Activated naive CD4-positive, alpha-beta T cell treated with anti-CD3 and anti-CD28 coated beads, Interleukin-2, amount 50 U/mL, for 72 hours (primary cell): ENCODE measurements around the gene RTRAF. TPM values are rescaled to one million over a fixed set of nuclear protein-coding genes. Genes with fewer than 3 reads are reported as not detected.

Experiments used
- ATAC-seq, 2 donors: fragments of 150-1000 bp; cut with Tn5 transposase; 2 replicates each; pipeline ENCODE4 v1.10.0; 2021; ENCODE audit warnings: mild to moderate bottlenecking in 2 of 2, moderate library complexity in 2 of 2
- DNase-seq, 2 donors: peaks; one replicate each; pipeline ENCODE4 v3.0.0; 2021 to 2022; ENCODE audit warnings: low spot score in 2 of 2
- H3K27ac Mint-ChIP-seq, 2 donors: one replicate each; pipeline ENCODE4 v1.8.0; 2022; ENCODE audit warnings: mild to moderate bottlenecking in 2 of 2, mixed read lengths in 2 of 2
- H3K36me3 Mint-ChIP-seq, 2 donors: one replicate each; pipeline ENCODE4 v1.8.0; 2022; ENCODE audit warnings: mixed read lengths in 2 of 2
- H3K9me3 Mint-ChIP-seq, 2 donors: one replicate each; pipeline ENCODE4 v1.8.0; 2022; ENCODE audit warnings: mixed read lengths in 2 of 2
- total RNA-seq, 2 donors: library from RNA; stranded (reverse); gene quantifications; one replicate each; pipeline ENCODE4 v1.2.3, GENCODE V29; 2022

RTRAF gene
- total RNA-seq, 2 donors from 2014 or later: 179 to 241 TPM

DNA sequence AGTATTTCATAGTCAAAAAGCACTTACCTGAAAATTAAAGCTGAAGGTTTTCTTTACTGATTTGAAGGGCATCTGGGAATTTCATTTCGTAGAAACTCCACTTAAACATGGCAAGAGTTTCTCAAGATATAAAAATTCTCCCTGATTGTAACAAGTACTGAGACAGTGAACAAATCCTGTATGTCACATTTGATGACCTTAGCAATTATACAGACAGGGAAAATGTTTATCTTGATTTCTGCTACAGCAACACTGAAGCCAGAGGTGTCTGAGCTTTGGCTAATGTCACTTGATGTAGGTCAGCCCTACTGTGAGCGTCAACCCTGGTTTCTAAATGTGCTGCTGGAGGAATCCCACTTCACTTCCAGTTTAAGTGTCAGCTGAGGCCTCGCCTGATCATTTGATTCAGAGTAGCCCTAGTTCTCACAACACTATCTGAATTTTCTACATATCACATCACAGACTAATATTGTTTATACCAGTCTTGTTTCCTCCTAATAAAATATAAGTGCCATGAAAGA is 20.9 kb downstream of the RTRAF start:
- DNase-seq: no peak
- Mint-ChIP-seq H3K36me3 (peaks cover 18 to 29% of the 10 kb centered on the region in 2 donors), H3K27ac (no peak overlapping the region), H3K9me3 (no peaks in the 10 kb centered on the region)
- no peak for ATAC-seq

DNA sequence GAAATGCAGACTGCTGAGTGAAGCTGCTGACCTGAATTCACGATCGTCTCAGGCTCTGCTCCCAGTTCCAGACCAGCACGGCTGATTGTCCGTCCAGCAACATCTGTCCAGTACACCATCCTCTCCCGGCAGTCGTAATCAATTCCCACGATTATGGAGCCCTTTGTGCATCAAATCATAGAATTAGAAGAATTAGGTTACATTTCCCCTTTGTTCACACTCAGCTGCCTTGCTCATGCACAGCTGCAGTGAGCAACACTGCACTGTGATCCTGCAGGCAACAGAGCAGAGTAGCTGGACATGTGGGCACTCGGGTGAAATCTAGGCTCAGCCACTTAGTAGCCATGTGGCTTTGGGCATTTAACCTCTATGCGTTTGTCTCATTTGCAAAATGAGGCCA is 22.2 kb downstream of the RTRAF start:
- no peak for DNase-seq
- Mint-ChIP-seq H3K9me3 (no peaks in the 10 kb centered on the region), H3K27ac (no peak overlapping the region), H3K36me3 (peaks cover 18 to 29% of the 10 kb centered on the region in 2 donors)
- no peak for ATAC-seq

DNA sequence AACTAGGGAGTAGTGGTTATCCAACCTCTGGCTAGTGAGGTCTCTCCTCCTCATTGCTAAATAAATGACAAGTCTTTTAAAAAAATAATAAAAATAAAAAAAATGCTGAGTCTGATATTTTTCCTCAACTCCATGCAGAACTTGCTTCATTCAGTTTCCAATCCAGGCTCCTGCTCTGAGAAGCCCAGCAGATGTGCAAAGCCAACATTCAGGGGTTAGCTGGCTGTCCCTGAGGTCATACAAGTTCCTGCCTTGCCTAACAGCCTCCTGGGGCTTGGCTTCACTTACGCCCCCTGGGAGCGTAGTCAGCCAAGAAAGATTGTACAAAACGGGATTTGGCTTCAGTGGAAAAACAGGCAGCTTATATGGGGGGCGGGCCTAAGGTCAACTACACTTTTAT is 23.3 kb downstream of the RTRAF start:
- DNase-seq (no peak), ATAC-seq (no peak)
- H3K9me3 Mint-ChIP-seq: no peaks in the 10 kb centered on the region

DNA sequence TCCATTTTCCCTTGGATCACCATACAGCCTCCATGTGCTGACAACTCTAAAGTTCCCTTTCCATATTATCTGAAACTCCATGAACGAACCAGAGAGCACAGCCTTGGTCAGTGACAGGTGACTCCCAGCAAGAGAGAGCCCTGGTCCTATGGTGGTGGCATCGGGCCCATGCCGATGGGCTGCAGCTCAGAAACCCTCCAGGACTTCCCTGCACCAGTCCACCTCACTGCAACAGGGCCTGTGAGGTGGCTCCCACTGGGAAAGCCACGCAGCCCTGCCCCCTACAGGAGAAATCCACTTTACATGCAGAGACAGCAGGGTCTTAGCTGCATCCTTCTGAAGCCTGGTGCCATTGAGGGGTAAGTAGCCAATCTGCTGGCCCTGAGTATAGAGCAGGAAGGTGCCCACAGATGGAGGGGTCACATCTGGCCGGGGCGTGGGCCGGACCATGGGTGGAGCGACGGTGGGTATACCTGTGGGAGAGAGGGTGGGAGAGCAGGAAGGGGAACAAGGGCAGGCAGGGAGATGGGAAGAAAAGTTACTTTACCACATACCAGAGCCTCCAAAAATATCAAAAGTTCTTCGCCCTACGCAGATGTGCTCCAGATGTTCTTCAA is 24.7 kb downstream of the RTRAF start:
- no peaks in the 10 kb centered on the region for H3K9me3 Mint-ChIP-seq
- H3K27ac Mint-ChIP-seq: no peak overlapping the region
- peak; percentile 20 to 28 for ATAC-seq
- peaks cover 10% of the 10 kb centered on the region in 2 donors for H3K36me3 Mint-ChIP-seq
- no peak for DNase-seq

More for the DNA sequence above, 23.3 kb downstream of the RTRAF start:
- Mint-ChIP-seq H3K27ac (no peak overlapping the region), H3K36me3 (peaks cover 18 to 23% of the 10 kb centered on the region in 2 donors)

DNA sequence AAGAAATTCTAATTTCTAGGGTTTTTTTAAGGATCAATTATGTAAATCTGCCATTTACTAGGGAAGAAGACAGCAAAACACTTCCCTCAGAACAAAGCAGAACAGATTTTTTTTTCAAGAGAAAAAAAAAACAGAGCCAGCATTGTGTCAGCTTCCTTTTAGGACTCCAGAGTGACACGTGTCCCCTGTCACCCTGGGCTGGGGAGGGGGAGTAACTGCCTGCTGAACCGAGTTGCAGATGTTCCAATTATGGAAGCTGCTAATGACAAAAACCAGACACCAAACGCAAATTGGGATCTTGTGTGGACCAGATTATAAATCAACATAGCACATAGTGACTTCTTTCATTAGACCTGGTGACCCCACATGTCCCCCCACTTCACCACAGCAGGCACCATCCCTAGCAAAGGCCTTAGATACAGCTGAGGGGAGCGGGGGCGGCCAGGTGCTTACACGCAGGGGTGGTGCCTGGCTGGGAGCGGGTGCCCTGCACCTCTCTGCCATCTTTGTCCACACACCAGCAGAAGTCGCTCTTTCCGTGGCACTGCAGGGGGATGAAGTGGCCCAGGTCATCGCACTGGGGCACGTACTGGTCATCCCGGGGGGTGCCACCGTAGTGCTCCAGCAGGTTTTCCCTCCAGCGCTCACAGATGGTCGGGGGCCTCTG is 25.4 kb downstream of the RTRAF start:
- H3K36me3 Mint-ChIP-seq: peaks cover 6 to 10% of the 10 kb centered on the region in 2 donors
- no peak for ATAC-seq

DNA sequence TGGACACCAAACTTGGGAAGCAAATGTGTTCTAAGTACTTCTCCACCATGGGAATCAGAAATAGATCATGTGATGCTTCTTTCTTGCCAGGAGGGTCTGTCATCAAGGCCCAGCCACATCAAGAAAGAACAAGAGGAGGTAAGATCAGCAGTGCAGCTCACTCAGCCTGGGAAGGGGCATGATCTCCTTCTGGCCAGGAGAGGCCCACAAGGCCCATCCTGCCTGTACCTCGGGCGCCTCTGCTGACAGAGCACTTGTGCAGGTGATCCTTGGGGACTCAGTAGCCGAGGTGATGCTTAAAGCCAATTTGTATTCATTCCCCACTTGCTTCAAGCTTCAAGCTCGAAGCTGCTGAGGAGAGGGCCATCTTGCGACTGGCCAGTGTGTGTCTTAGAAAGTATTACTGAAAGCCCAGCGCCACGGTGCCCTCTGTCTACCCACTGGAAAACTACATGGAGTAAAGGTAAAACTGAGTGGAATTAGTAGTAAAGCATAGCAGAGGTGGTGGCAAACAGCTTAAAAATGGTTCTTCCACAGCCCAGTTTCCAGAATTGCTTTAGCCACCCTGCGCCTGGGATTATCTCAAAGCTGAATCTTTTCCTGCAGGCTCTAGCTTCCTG is 26.2 kb downstream of the RTRAF start:
- no peak overlapping the region for H3K27ac Mint-ChIP-seq
- ATAC-seq (no peak), DNase-seq (no peak)
- peaks cover 4 to 10% of the 10 kb centered on the region in 2 donors for H3K36me3 Mint-ChIP-seq
- H3K9me3 Mint-ChIP-seq: no peaks in the 10 kb centered on the region

More for the DNA sequence above, 25.4 kb downstream of the RTRAF start:
- Mint-ChIP-seq H3K27ac (no peak overlapping the region), H3K9me3 (no peaks in the 10 kb centered on the region)
- DNase-seq: no peak

DNA sequence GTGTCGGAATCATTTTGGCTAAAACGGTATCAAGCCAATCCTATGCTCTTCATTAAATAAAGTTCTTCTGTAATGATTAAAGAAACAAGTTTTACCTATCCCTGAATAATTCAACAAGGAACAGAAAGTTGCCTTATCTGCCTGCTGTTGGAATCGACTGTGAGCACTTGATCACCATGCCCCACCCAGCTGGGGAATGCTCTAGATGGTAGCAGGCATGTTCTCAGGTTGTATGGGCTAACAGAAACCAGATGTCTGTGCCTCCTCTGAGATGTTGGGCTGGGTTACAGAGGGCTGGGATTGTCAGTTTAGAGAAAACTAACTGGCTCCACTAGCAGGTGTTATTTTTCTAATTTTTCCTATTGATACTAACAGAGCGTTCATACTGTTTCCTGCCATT is 28.9 kb downstream of the RTRAF start:
- DNase-seq: no peak
- H3K27ac Mint-ChIP-seq: no peak overlapping the region
- H3K36me3 Mint-ChIP-seq: no peaks in the 10 kb centered on the region
- no peak for ATAC-seq
- no peaks in the 10 kb centered on the region for H3K9me3 Mint-ChIP-seq

DNA sequence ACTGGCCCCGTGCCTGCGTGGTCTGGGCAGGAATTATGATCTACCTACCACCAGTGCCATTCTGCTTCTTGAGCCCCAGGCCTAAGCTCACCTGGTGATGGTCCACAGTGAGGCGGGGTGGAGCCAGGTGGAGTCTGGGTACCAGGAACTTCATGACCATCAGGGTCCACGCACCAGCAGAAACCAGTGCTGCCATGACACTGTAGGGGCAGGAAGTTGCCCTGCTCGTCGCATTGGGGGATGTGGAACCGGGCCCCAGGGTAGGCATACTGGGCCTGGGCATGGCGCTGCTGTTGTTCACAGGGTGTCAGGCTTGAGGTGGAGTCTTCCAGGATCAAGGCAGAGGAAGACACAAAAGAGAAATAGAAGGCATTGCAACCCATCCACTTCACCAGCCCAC is 29.6 kb downstream of the RTRAF start:
- no peaks in the 10 kb centered on the region for H3K9me3 Mint-ChIP-seq
- ATAC-seq: no peak

DNA sequence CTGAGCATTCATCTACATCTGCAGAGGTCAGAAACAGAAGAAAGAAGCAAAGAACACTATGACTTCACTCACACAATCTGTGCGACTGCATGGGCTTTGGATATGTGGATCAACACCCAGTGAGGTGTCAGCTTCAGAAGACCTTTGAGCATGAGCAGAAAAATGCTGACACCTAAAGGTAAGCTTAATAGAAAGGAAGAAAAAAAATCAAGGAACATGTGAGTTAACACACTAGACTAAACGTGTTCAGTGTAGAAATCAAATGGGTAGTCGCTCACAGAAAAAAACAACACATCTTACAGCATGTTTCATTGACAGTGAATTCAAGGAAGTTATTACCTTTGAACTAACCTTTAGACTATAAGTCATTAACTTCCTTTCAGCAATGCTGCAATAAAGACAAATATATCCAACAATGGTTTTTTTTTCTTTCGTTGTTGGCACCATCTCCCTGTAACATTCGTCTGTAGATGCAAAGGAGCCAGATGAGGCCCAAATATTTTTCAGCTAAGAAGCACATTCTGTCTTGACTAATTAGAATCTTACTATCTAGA is 30.9 kb downstream of the RTRAF start:
- DNase-seq: no peak
- Mint-ChIP-seq H3K36me3 (peaks cover 0 to 8% of the 10 kb centered on the region in 2 donors), H3K9me3 (no peaks in the 10 kb centered on the region), H3K27ac (no peak overlapping the region)
- no peak for ATAC-seq

More for the DNA sequence above, 29.6 kb downstream of the RTRAF start:
- Mint-ChIP-seq H3K27ac (no peak overlapping the region), H3K36me3 (no peaks in the 10 kb centered on the region)
- no peak for DNase-seq

DNA sequence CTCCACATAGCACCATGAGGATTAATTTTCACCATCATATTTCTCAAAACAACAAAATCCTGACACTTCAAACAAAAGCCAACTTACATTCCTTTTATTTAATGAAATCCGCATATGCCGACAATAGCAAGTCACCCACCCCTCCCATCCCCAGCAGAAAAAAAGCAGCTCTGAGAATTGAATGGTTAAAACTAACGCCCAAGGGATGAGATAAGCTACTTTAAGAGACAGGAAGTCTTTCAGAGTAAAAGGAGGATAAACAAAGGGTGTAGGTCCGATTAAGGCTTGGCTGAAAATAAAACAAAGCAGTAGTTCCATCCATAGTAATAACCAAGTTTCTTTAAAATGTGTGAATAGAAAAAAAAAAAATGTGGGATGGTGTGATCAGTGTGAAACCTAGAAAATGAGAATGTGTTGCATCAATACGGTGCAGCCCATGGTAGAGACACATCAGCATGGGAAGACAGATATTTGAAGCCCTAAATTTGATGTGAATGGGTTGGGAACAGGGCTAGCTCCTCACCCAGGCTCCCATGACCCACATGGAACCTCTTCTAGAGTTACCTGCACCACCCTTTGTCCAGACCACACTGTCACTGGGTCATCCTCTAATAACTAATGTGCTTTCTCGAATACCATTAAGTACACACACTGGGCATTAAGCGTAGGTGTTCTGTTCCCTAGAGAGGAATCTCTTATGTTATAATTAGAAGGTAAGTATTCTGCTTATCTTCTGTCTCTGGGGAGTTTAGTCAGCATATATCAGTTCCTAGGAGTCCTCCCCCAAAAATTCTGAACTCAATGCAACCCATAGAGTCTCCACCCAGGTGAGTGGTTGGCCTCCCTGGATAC is 31.7 kb downstream of the RTRAF start:
- H3K9me3 Mint-ChIP-seq: no peaks in the 10 kb centered on the region
- peaks cover 0 to 8% of the 10 kb centered on the region in 2 donors for H3K36me3 Mint-ChIP-seq
- no peak overlapping the region for H3K27ac Mint-ChIP-seq
- no peak for ATAC-seq
- DNase-seq: no peak

DNA sequence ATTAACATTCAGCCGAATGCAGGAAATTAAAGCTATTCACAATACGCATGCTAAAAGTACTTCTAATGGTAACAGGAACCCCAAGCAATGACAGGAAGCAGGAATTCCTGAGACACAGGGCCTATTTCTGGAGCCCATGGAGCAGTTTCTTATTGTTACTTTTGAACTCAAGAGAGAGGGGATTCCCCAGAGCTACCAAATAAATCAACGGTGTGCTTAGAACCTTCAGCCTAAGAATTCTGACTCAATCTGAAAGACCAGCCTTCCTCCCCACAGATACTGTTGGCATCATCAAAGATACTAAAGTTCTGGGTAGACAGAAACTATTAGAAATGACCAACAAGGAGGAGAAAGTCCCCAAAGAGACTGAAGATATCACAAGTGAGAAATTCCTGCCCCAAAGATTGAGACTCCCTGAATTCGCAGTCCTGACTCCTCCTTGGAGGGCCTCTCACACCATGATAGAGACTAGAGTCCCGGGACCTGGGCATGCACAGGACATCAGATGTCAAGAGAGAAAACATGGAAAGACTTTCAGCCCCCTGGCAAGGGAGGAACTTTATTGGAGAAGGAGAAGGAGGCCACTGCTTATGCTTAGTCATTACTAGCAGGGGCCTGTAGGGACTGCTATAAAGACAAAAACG is 32.7 kb downstream of the RTRAF start:
- ATAC-seq: peak; percentile 92 to 94
- Mint-ChIP-seq H3K27ac (no peak overlapping the region), H3K9me3 (no peaks in the 10 kb centered on the region), H3K36me3 (peaks cover 0 to 8% of the 10 kb centered on the region in 2 donors)
- DNase-seq: no peak

DNA sequence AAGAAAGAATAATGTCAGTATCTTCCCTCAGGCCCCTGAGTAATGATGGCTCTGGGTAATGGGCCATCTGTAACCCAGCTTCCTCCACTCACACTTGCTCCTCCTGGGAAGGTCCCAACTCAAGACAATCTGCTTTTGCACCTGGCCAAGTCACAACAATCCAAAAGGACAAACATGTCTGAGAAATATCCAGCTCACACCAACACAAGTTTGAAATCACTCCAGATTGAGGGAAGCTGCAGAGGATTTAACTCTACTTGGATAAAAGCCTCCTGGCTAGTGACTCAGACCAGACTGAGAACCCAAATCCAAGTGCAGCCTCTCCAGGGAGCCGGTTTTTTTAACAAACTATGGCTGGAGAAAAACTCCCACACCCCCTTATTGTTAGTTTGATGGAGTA is 34.2 kb downstream of the RTRAF start:
- ATAC-seq (no peak), DNase-seq (no peak)
- Mint-ChIP-seq H3K27ac (no peak overlapping the region), H3K9me3 (no peaks in the 10 kb centered on the region), H3K36me3 (peaks cover 0 to 8% of the 10 kb centered on the region in 2 donors)

DNA sequence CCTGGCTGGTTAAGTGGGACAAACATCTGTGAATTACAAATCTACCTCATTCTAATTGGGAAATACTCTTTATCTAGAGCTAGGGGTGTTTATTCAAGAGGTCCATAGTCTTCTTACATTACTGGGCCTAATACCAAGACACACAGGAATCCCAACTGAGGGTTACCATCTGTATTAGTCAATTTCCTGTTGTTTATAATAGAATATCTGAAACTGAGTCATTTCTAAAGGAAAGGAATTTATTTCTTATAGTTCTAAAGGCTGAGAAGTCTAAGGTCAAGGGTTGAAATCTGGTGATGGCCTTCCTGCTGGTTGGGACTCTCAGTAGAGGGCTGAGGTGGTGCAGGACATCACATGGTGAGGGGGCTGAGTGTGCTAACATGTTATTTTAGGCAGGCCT is 36.0 kb downstream of the RTRAF start:
- Mint-ChIP-seq H3K36me3 (peaks cover 0 to 8% of the 10 kb centered on the region in 2 donors), H3K27ac (no peak overlapping the region), H3K9me3 (no peaks in the 10 kb centered on the region)
- ATAC-seq: no peak
- no peak for DNase-seq

DNA sequence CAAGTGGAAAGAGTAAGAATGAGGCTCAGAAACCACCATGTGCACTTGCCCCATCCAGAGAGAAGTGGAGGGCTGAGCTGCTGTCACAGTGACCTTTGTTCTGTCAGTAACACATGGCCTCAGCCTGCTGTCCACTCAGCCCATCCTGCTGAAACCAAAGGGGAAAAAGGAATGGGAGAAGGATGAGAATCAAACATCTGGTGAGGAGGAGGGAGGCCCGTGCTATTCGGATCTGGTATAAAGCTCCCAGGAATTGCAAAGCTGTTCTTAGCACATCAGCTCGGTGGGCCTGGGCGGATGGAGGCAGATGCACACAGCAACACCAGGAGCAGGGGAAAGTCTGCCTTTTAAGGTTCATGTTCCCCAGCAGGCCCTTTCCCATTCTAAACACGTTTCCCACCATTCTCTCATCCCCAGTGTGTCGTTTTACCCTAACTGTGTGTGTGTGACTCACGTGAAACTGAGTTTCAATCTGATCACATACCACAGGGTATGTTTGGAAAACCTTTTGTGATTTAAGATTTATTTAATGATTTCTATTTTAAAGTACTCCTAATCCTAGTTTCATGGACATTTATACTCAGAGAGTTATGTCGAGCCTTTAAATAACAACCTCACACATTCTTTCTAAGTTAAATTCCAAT is 36.8 kb downstream of the RTRAF start:
- DNase-seq: no peak
- peaks cover 0 to 8% of the 10 kb centered on the region in 2 donors for H3K36me3 Mint-ChIP-seq
- ATAC-seq: no peak
- no peak overlapping the region for H3K27ac Mint-ChIP-seq
- no peaks in the 10 kb centered on the region for H3K9me3 Mint-ChIP-seq

DNA sequence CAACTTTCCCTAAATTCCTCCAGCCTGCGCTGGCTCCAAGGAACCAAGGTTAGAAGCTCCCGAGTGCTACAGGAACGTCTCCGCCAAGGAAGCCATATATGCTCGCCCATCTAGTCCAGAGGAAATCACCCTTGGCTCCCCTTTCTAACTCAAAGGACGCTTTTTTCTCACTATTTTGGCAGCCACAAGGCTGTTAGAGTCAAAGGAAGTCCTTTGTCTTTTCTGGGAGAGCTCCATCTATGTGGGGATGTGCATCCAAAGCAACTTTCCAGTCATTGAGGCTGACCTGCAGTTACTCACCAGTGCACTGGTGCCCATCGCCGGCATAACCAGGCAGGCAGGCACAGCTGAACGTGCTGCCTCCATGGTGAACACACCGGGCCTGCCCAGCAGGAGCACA is 37.6 kb downstream of the RTRAF start:
- Mint-ChIP-seq H3K36me3 (peaks cover 0 to 8% of the 10 kb centered on the region in 2 donors), H3K27ac (no peak overlapping the region), H3K9me3 (no peaks in the 10 kb centered on the region)
- ATAC-seq: no peak
- no peak for DNase-seq

DNA sequence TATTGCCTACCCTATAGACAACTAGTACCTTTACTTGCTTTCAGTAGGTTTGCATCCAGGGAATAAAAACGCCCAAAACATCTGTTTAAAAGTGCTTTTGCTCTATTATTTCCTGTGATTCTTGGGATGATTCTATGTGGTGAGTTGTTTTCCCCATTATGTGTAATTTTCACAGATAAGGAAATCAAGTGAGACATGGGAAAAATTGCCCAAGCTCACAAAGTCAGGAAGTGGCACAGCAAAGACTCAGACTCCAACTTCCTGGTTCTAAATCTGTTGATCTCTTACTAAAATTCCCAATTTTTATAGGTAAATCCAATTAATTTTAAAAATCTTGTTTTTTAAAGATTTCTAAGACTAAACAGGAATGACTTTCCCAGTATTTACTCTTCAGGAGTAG is 40.5 kb downstream of the RTRAF start:
- H3K27ac Mint-ChIP-seq: no peak overlapping the region

More for the DNA sequence above, 40.5 kb downstream of the RTRAF start:
- DNase-seq: no peak
- Mint-ChIP-seq H3K9me3 (no peaks in the 10 kb centered on the region), H3K36me3 (peaks cover 0 to under 1% of the 10 kb centered on the region in 2 donors)
- no peak for ATAC-seq
